Suprapubic skin (tissue), 4 donors: ENCODE measurements around the gene ENPP3. TPM values are rescaled to one million over a fixed set of nuclear protein-coding genes. Genes with fewer than 3 reads are reported as not detected.

Experiments
- DNase-seq, 2 donors: peaks; one replicate each; pipeline ENCODE4 v3.0.0-alpha.2; 2019; ENCODE audit warnings: low spot score in 2 of 2
- H3K27ac ChIP-seq: fragments of 200-600 bp; sonication (generic); one replicate; pipeline ENCODE4 v1.5.1; 2019
- H3K27me3 ChIP-seq: fragments of 200-600 bp; sonication (generic); one replicate; pipeline ENCODE4 v1.5.1; 2019
- H3K36me3 ChIP-seq: fragments of 200-600 bp; sonication (generic); one replicate; pipeline ENCODE4 v1.5.1; 2019
- H3K4me1 ChIP-seq: fragments of 200-600 bp; sonication (generic); one replicate; pipeline ENCODE4 v1.5.1; 2019
- H3K4me3 ChIP-seq: fragments of 200-600 bp; sonication (generic); one replicate; pipeline ENCODE4 v1.5.1; 2019; ENCODE audit warnings: mild to moderate bottlenecking
- H3K9me3 ChIP-seq: fragments of 200-600 bp; sonication (generic); one replicate; pipeline ENCODE4 v1.5.1; 2019
- CTCF ChIP-seq, 2 donors: fragments of 200-600 bp in 1 of 2; fragments of 450-650 bp in 1 of 2; sonication (generic) in 1 of 2; IDR thresholded peaks; one replicate each; pipeline ENCODE4 v1.5.1; 2016 to 2019; ENCODE audit warnings: antibody characterized with exemption in 2 of 2, mild to moderate bottlenecking in 1 of 2, moderate library complexity in 1 of 2
- EP300 ChIP-seq: sonication (generic); formaldehyde crosslinking; IDR thresholded peaks from one replicate; pipeline ENCODE4 v1.6.1; 2017; ENCODE audit warnings: antibody characterized with exemption
- POLR2A ChIP-seq, 2 donors: fragments of 450-650 bp; IDR thresholded peaks; one replicate each; pipeline ENCODE4 v1.6.1; 2017; ENCODE audit warnings: antibody characterized with exemption in 2 of 2, mild to moderate bottlenecking in 2 of 2, moderate library complexity in 2 of 2
- POLR2AphosphoS5 ChIP-seq, 3 donors: sonication (generic); formaldehyde crosslinking; IDR thresholded peaks; one replicate each; pipeline ENCODE4 v1.6.1; 2017; ENCODE audit warnings: antibody characterized with exemption in 3 of 3
- WGBS: methylation state at CpG from one replicate; pipeline ENCODE4 v1.1.5; 2018; 5-methylcytosine and 5-hydroxymethylcytosine counted together
- total RNA-seq, 4 donors: library from RNA; depleted of rRNA; stranded (reverse); fragments of >200 nt; gene quantifications; one replicate each; pipeline ENCODE4 v1.1.0, GENCODE V29; 2016

Gene ENPP3
- total RNA-seq, 4 donors from 2014 or later: 0.15 to 3.1 (median 0.68) TPM

GRCh38 chr6:131628726-131629125 lies 8.4 kb upstream of the ENPP3 start:
- Histone ChIP-seq H3K4me3 (peak overlapping the region; percentile 81), H3K27me3 (no peaks in the 10 kb centered on the region), H3K4me1 (peaks cover 48% of the 10 kb centered on the region), H3K36me3 (peaks cover 14% of the 10 kb centered on the region), H3K9me3 (no peaks in the 10 kb centered on the region), H3K27ac (peak overlapping the region; percentile 87)
- whole genome bisulfite sequencing: 9% methylated on average over 1 of the region's 1 CpG
- no peak for DNase-seq
- TF ChIP-seq POLR2AphosphoS5 (IDR thresholded peaks at IDR 0.05): no peak
- no peak for TF ChIP-seq POLR2A (IDR thresholded peaks at IDR 0.05)
- no peak for TF ChIP-seq CTCF (IDR thresholded peaks at IDR 0.05)
- no peak for TF ChIP-seq EP300

- WGBS: 40% methylated on average over 2 of the region's 2 CpGs
- H3K4me3 ChIP-seq: no peak overlapping the region
- DNase-seq: no peak
- no peaks in the 10 kb centered on the region for H3K27me3 ChIP-seq
- no peaks in the 10 kb centered on the region for H3K9me3 ChIP-seq
- peaks cover 5% of the 10 kb centered on the region for H3K36me3 ChIP-seq
- H3K4me1 ChIP-seq: peaks cover 48% of the 10 kb centered on the region
- TF ChIP-seq CTCF (IDR thresholded peaks at IDR 0.05) (no peak), EP300 (no peak), POLR2AphosphoS5 (IDR thresholded peaks at IDR 0.05) (no peak), POLR2A (IDR thresholded peaks at IDR 0.05) (no peak)
- peak overlapping the region; percentile 44 for H3K27ac ChIP-seq
Observed at GRCh38 chr6:131629651-131630050, 7.5 kb upstream of the ENPP3 start.

- 80% methylated on average over 3 of the region's 3 CpGs for WGBS
- Histone ChIP-seq H3K27ac (no peak overlapping the region), H3K4me1 (peaks cover 44% of the 10 kb centered on the region), H3K4me3 (no peak overlapping the region), H3K36me3 (no peaks in the 10 kb centered on the region), H3K9me3 (no peaks in the 10 kb centered on the region), H3K27me3 (no peaks in the 10 kb centered on the region)
- DNase-seq: no peak
- TF ChIP-seq CTCF (IDR thresholded peaks at IDR 0.05) (no peak), EP300 (no peak), POLR2A (IDR thresholded peaks at IDR 0.05) (no peak), POLR2AphosphoS5 (IDR thresholded peaks at IDR 0.05) (no peak)
Observed at GRCh38 chr6:131631625-131632289, 5.3 kb upstream of the ENPP3 start.

- H3K27me3 ChIP-seq: no peaks in the 10 kb centered on the region
- H3K4me1 ChIP-seq: peaks cover 12% of the 10 kb centered on the region
- H3K4me3 ChIP-seq: no peak overlapping the region
- no peak for DNase-seq
- WGBS: 90% methylated on average over 11 of the region's 11 CpGs
- H3K27ac ChIP-seq: no peak overlapping the region
- no peaks in the 10 kb centered on the region for H3K9me3 ChIP-seq
- no peak for TF ChIP-seq CTCF (IDR thresholded peaks at IDR 0.05)
- TF ChIP-seq POLR2AphosphoS5 (IDR thresholded peaks at IDR 0.05): no peak
- no peak for TF ChIP-seq EP300
- TF ChIP-seq POLR2A (IDR thresholded peaks at IDR 0.05): no peak
- no peaks in the 10 kb centered on the region for H3K36me3 ChIP-seq
Observed at GRCh38 chr6:131635384-131636340, 1.4 kb upstream of the ENPP3 start.

GRCh38 chr6:131638013-131638412 lies 911 bp downstream of the ENPP3 start:
- TF ChIP-seq POLR2AphosphoS5 (IDR thresholded peaks at IDR 0.05): no peak
- no peak for TF ChIP-seq POLR2A (IDR thresholded peaks at IDR 0.05)
- no peak for TF ChIP-seq EP300
- no peak for TF ChIP-seq CTCF (IDR thresholded peaks at IDR 0.05)
- DNase-seq: no peak
- Histone ChIP-seq H3K4me1 (peaks cover 2% of the 10 kb centered on the region), H3K9me3 (no peaks in the 10 kb centered on the region), H3K27me3 (no peaks in the 10 kb centered on the region), H3K27ac (no peak overlapping the region), H3K4me3 (no peak overlapping the region), H3K36me3 (no peaks in the 10 kb centered on the region)
- WGBS: 84% methylated on average over 2 of the region's 2 CpGs
